Activated naive CD8-positive, alpha-beta T cell treated with anti-CD3 and anti-CD28 coated beads for 36 hours (primary cell): ENCODE measurements around the gene CRYBG1. TPM values are rescaled to one million over a fixed set of nuclear protein-coding genes. Genes with fewer than 3 reads are reported as not detected.
"Not testable (repeated sequence)": the region's sequence is repeated elsewhere in the genome, so short reads cannot be mapped to it uniquely, and the experiment has no call there.

Experiments
- DNase-seq: peaks from one replicate; pipeline ENCODE4 v3.0.0; 2021
- H3K27ac Mint-ChIP-seq: one replicate; pipeline ENCODE4 v1.8.0; 2022; ENCODE audit warnings: mild to moderate bottlenecking, moderate library complexity, mixed read lengths
- H3K27me3 Mint-ChIP-seq: one replicate; pipeline ENCODE4 v1.8.0; 2022; ENCODE audit warnings: mild to moderate bottlenecking, mixed read lengths
- H3K36me3 Mint-ChIP-seq: one replicate; pipeline ENCODE4 v1.8.0; 2021; ENCODE audit warnings: mild to moderate bottlenecking, mixed read lengths
- H3K4me1 Mint-ChIP-seq: one replicate; pipeline ENCODE4 v1.8.0; 2021; ENCODE audit warnings: mixed read lengths
- H3K4me3 Mint-ChIP-seq: one replicate; pipeline ENCODE4 v1.8.0; 2022; ENCODE audit warnings: mild to moderate bottlenecking, moderate library complexity, mixed read lengths
- H3K9me3 Mint-ChIP-seq: one replicate; pipeline ENCODE4 v1.8.0; 2022; ENCODE audit warnings: mixed read lengths
- total RNA-seq, 2 experiments: library from RNA; stranded (reverse); gene quantifications; one replicate each; pipeline ENCODE4 v1.2.3, GENCODE V29; 2021

Gene CRYBG1
- total RNA-seq, 2 experiments from 2014 or later: 20.3 to 20.4 TPM

- DNase-seq, H3K36me3 Mint-ChIP-seq, H3K4me3 Mint-ChIP-seq, H3K9me3 Mint-ChIP-seq, H3K27me3 Mint-ChIP-seq, H3K4me1 Mint-ChIP-seq, H3K27ac Mint-ChIP-seq: not testable (repeated sequence)
Measured at GRCh38 chr6:106588937-106589336, 228.4 kb downstream of the CRYBG1 start.

GRCh38 chr6:106591111-106591825 lies 230.8 kb downstream of the CRYBG1 start:
- Mint-ChIP-seq H3K4me3 (no peak overlapping the region), H3K27ac (no peak overlapping the region), H3K4me1 (no peaks in the 10 kb centered on the region), H3K36me3 (peaks cover 1% of the 10 kb centered on the region), H3K27me3 (no peaks in the 10 kb centered on the region), H3K9me3 (no peaks in the 10 kb centered on the region)
- no peak for DNase-seq

- Mint-ChIP-seq H3K27me3 (no peaks in the 10 kb centered on the region), H3K27ac (no peak overlapping the region), H3K9me3 (peaks cover 2% of the 10 kb centered on the region), H3K36me3 (peaks cover 18% of the 10 kb centered on the region), H3K4me3 (no peak overlapping the region), H3K4me1 (no peaks in the 10 kb centered on the region)
- DNase-seq: no peak
Measured at GRCh38 chr6:106599440-106599839, 238.9 kb downstream of the CRYBG1 start.

- Mint-ChIP-seq H3K4me3 (no peak overlapping the region), H3K36me3 (peaks cover 18% of the 10 kb centered on the region), H3K9me3 (peaks cover 2% of the 10 kb centered on the region), H3K4me1 (no peaks in the 10 kb centered on the region), H3K27ac (no peak overlapping the region), H3K27me3 (no peaks in the 10 kb centered on the region)
- DNase-seq: no peak
Measured at GRCh38 chr6:106600329-106600728, 239.8 kb downstream of the CRYBG1 start.

GRCh38 chr6:106608080-106608668 lies 247.7 kb downstream of the CRYBG1 start:
- Mint-ChIP-seq H3K4me1 (peaks cover 9% of the 10 kb centered on the region), H3K4me3 (no peak overlapping the region), H3K27me3 (no peaks in the 10 kb centered on the region), H3K27ac (no peak overlapping the region), H3K9me3 (no peaks in the 10 kb centered on the region), H3K36me3 (peaks cover 8% of the 10 kb centered on the region)
- no peak for DNase-seq

GRCh38 chr6:106609699-106610098 lies 249.2 kb downstream of the CRYBG1 start:
- H3K4me1 Mint-ChIP-seq: peaks cover 17% of the 10 kb centered on the region
- peaks cover 13% of the 10 kb centered on the region for H3K36me3 Mint-ChIP-seq
- H3K27ac Mint-ChIP-seq: no peak overlapping the region
- no peaks in the 10 kb centered on the region for H3K9me3 Mint-ChIP-seq
- H3K27me3 Mint-ChIP-seq: no peaks in the 10 kb centered on the region
- peak; percentile 3 for DNase-seq
- no peak overlapping the region for H3K4me3 Mint-ChIP-seq

- peaks cover 17% of the 10 kb centered on the region for H3K4me1 Mint-ChIP-seq
- peaks cover 13% of the 10 kb centered on the region for H3K36me3 Mint-ChIP-seq
- DNase-seq: no peak
- no peaks in the 10 kb centered on the region for H3K27me3 Mint-ChIP-seq
- no peaks in the 10 kb centered on the region for H3K9me3 Mint-ChIP-seq
- H3K4me3 Mint-ChIP-seq: no peak overlapping the region
- no peak overlapping the region for H3K27ac Mint-ChIP-seq
Measured at GRCh38 chr6:106611030-106611429, 250.5 kb downstream of the CRYBG1 start.

- no peaks in the 10 kb centered on the region for H3K27me3 Mint-ChIP-seq
- peak overlapping the region; percentile 69 for H3K27ac Mint-ChIP-seq
- DNase-seq: no peak
- peaks cover 17% of the 10 kb centered on the region for H3K4me1 Mint-ChIP-seq
- H3K36me3 Mint-ChIP-seq: peaks cover 11% of the 10 kb centered on the region
- H3K9me3 Mint-ChIP-seq: no peaks in the 10 kb centered on the region
- H3K4me3 Mint-ChIP-seq: no peak overlapping the region
Measured at GRCh38 chr6:106612671-106613416, 252.3 kb downstream of the CRYBG1 start.

GRCh38 chr6:106613590-106613989 lies 253.1 kb downstream of the CRYBG1 start:
- Mint-ChIP-seq H3K9me3 (no peaks in the 10 kb centered on the region), H3K27me3 (no peaks in the 10 kb centered on the region), H3K27ac (peak overlapping the region; percentile 2), H3K36me3 (peaks cover 11% of the 10 kb centered on the region), H3K4me3 (no peak overlapping the region), H3K4me1 (peaks cover 16% of the 10 kb centered on the region)
- DNase-seq: no peak

GRCh38 chr6:106614166-106614565 lies 253.6 kb downstream of the CRYBG1 start:
- H3K4me1 Mint-ChIP-seq: peaks cover 16% of the 10 kb centered on the region
- no peaks in the 10 kb centered on the region for H3K27me3 Mint-ChIP-seq
- DNase-seq: no peak
- no peak overlapping the region for H3K4me3 Mint-ChIP-seq
- H3K9me3 Mint-ChIP-seq: no peaks in the 10 kb centered on the region
- H3K36me3 Mint-ChIP-seq: peaks cover 11% of the 10 kb centered on the region
- peak overlapping the region; percentile 62 for H3K27ac Mint-ChIP-seq

GRCh38 chr6:106614592-106615257 lies 254.2 kb downstream of the CRYBG1 start:
- Mint-ChIP-seq H3K27ac (no peak overlapping the region), H3K27me3 (no peaks in the 10 kb centered on the region), H3K9me3 (no peaks in the 10 kb centered on the region), H3K4me1 (peaks cover 16% of the 10 kb centered on the region), H3K36me3 (peaks cover 11% of the 10 kb centered on the region), H3K4me3 (no peak overlapping the region)
- DNase-seq: no peak

- H3K27ac Mint-ChIP-seq: no peak overlapping the region
- peaks cover 16% of the 10 kb centered on the region for H3K4me1 Mint-ChIP-seq
- DNase-seq: no peak
- H3K36me3 Mint-ChIP-seq: peaks cover 15% of the 10 kb centered on the region
- H3K4me3 Mint-ChIP-seq: no peak overlapping the region
- H3K9me3 Mint-ChIP-seq: no peaks in the 10 kb centered on the region
- no peaks in the 10 kb centered on the region for H3K27me3 Mint-ChIP-seq
Measured at GRCh38 chr6:106617302-106617701, 256.8 kb downstream of the CRYBG1 start.

GRCh38 chr6:106617857-106618256 lies 257.3 kb downstream of the CRYBG1 start:
- no peak for DNase-seq

GRCh38 chr6:106618324-106618723 lies 257.8 kb downstream of the CRYBG1 start:
- no peak for DNase-seq
- Mint-ChIP-seq H3K9me3 (no peaks in the 10 kb centered on the region), H3K4me1 (peaks cover 7% of the 10 kb centered on the region), H3K27ac (no peak overlapping the region), H3K36me3 (peaks cover 12% of the 10 kb centered on the region), H3K27me3 (no peaks in the 10 kb centered on the region), H3K4me3 (no peak overlapping the region)

More at GRCh38 chr6:106617857-106618256, 257.3 kb downstream of the CRYBG1 start:
- H3K36me3 Mint-ChIP-seq: peaks cover 16% of the 10 kb centered on the region
- H3K27me3 Mint-ChIP-seq: no peaks in the 10 kb centered on the region
- H3K27ac Mint-ChIP-seq: no peak overlapping the region
- H3K9me3 Mint-ChIP-seq: no peaks in the 10 kb centered on the region
- no peak overlapping the region for H3K4me3 Mint-ChIP-seq
- peaks cover 11% of the 10 kb centered on the region for H3K4me1 Mint-ChIP-seq

GRCh38 chr6:106619223-106619622 lies 258.7 kb downstream of the CRYBG1 start:
- H3K4me3 Mint-ChIP-seq: no peak overlapping the region
- no peak for DNase-seq
- H3K4me1 Mint-ChIP-seq: peaks cover 1% of the 10 kb centered on the region
- H3K36me3 Mint-ChIP-seq: peaks cover 9% of the 10 kb centered on the region
- H3K27ac Mint-ChIP-seq: no peak overlapping the region
- H3K27me3 Mint-ChIP-seq: no peaks in the 10 kb centered on the region
- H3K9me3 Mint-ChIP-seq: no peaks in the 10 kb centered on the region
